ENCODE results near the gene MED23. TPM values are rescaled to one million over a fixed set of nuclear protein-coding genes. Genes with fewer than 3 reads are reported as not detected.

Gene MED23
- total RNA-seq, 6 donors from 2014 or later: 18.1 to 46.2 (median 23.9) TPM

DNA sequence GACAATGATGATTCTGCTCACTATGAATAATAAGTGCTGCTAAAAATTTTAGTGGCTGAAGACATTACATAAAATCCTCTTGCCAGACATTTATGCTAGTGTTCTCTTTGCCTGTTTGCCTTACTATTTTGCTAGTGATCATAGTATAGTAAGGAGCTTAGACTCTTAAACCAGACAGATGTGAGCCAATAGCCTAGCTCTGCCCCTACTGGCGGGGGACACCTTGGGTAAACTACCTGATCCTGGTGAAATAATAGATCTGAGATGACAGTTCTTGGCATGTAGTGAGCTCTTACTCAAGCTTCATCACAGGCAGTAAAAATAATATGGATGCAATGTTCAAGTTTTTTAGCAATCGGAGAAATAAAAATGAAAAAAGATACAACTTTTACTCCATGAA, 27.9 kb upstream of the MED23 start:
- Histone ChIP-seq H3K27ac (no peak overlapping the region), H3K9me3 (no peaks in the 10 kb centered on the region), H3K36me3 (no peaks in the 10 kb centered on the region), H3K4me3 (no peak overlapping the region), H3K27me3 (no peaks in the 10 kb centered on the region), H3K4me1 (peaks cover 0 to 6% (median 1%) of the 10 kb centered on the region in 4 donors)
- DNase-seq: no peak
- ATAC-seq (ENCODE audit: low FRiP score in 2 of 2): no peak
- WGBS, 2 donors: 95 to 98% methylated on average over 2 of the region's 2 CpGs
- no peak for TF ChIP-seq POLR2A (IDR thresholded peaks at IDR 0.05)
- TF ChIP-seq POLR2AphosphoS5 (IDR thresholded peaks at IDR 0.05): no peak
- TF ChIP-seq, protein P1, sequence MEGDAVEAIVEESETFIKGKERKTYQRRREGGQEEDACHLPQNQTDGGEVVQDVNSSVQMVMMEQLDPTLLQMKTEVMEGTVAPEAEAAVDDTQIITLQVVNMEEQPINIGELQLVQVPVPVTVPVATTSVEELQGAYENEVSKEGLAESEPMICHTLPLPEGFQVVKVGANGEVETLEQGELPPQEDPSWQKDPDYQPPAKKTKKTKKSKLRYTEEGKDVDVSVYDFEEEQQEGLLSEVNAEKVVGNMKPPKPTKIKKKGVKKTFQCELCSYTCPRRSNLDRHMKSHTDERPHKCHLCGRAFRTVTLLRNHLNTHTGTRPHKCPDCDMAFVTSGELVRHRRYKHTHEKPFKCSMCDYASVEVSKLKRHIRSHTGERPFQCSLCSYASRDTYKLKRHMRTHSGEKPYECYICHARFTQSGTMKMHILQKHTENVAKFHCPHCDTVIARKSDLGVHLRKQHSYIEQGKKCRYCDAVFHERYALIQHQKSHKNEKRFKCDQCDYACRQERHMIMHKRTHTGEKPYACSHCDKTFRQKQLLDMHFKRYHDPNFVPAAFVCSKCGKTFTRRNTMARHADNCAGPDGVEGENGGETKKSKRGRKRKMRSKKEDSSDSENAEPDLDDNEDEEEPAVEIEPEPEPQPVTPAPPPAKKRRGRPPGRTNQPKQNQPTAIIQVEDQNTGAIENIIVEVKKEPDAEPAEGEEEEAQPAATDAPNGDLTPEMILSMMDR (IDR thresholded peaks at IDR 0.05): no peak
- TF ChIP-seq EP300 (IDR thresholded peaks at IDR 0.05): no peak

DNA sequence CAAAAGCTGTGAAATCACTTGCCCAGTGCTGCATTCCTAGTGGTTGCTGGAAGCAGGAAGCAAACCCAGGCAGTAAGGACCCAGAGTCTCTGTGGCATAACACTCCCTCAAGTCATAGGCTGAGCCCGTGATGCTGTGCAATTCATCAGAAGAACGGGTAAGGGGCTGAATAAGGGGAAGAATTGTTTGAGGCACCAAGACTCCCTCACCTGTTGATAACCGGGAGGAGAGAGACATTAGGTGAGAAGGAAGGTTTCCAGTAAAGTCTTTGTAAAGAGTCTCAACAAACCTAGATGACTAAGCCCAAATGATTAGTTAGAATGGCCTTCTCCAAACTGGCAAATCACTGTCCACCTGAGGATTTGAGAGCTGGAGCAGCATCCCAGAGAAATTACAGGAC, 27.3 kb upstream of the MED23 start:
- TF ChIP-seq, protein P1 (IDR thresholded peaks at IDR 0.05): no peak
- TF ChIP-seq EP300 (IDR thresholded peaks at IDR 0.05) (no peak), POLR2AphosphoS5 (IDR thresholded peaks at IDR 0.05) (no peak), POLR2A (IDR thresholded peaks at IDR 0.05) (no peak)
- DNase-seq: no peak

DNA sequence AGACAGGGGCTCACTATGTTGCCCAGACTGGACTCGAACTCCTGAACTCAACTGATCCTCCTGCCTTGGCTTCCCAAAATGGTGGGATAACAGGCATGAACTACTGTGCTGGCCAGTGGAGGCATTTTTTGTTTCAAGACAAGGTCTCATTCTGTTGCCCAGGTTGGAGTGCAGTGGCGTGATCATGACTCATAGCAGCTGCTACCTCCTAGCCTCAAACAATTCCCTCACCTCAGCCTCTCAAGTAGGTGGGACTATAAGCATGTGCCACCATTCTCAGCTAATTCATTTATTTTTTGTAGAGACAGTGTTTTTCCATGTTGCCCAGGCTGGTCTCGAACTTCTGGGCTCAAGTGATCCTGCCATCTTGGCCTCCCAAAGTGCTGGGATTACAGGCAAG, 26.3 kb upstream of the MED23 start:
- Histone ChIP-seq H3K27me3 (no peaks in the 10 kb centered on the region), H3K4me1 (peaks cover 0 to 6% (median 1%) of the 10 kb centered on the region in 4 donors), H3K9me3 (no peaks in the 10 kb centered on the region), H3K27ac (no peak overlapping the region), H3K4me3 (no peak overlapping the region), H3K36me3 (no peaks in the 10 kb centered on the region)
- TF ChIP-seq POLR2A (IDR thresholded peaks at IDR 0.05) (no peak), EP300 (IDR thresholded peaks at IDR 0.05) (no peak), POLR2AphosphoS5 (IDR thresholded peaks at IDR 0.05) (no peak)
- TF ChIP-seq, protein P1 (IDR thresholded peaks at IDR 0.05): no peak
- no peak for ATAC-seq (ENCODE audit: low FRiP score in 2 of 2)
- DNase-seq: no peak
- WGBS, 2 donors: 90 to 95% methylated on average over 3 of the region's 3 CpGs

More for the DNA sequence above, 27.3 kb upstream of the MED23 start:
- Histone ChIP-seq H3K4me1 (peaks cover 0 to 6% (median 1%) of the 10 kb centered on the region in 4 donors), H3K27me3 (no peaks in the 10 kb centered on the region), H3K9me3 (no peaks in the 10 kb centered on the region), H3K36me3 (no peaks in the 10 kb centered on the region), H3K4me3 (no peak overlapping the region), H3K27ac (no peak overlapping the region)
- no peak for ATAC-seq (ENCODE audit: low FRiP score in 2 of 2)
- 96 to 97% methylated on average over 3 of the region's 3 CpGs for WGBS, 2 donors

DNA sequence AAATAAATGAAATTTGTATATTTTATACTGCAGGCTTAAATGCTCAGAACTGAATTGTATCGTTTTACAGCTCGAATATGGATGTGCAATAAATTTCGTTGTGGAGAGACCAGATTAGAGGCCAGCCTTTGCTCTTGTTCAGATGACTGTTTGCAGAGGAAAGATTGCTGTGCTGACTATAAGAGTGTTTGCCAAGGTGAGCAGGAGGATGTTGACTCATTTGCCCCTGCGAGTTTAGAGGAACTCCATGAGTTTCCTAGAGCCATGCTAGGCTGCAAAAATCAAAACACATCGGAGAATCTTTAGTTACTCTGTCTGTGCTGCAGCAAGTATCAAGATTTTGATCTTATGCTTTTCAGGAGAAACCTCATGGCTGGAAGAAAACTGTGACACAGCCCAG, 24.4 kb upstream of the MED23 start:
- Histone ChIP-seq H3K9me3 (no peaks in the 10 kb centered on the region), H3K4me1 (peaks cover 0 to 6% (median 1%) of the 10 kb centered on the region in 4 donors), H3K36me3 (no peaks in the 10 kb centered on the region), H3K4me3 (no peak overlapping the region), H3K27me3 (no peaks in the 10 kb centered on the region), H3K27ac (no peak overlapping the region)
- TF ChIP-seq POLR2A (IDR thresholded peaks at IDR 0.05): no peak
- TF ChIP-seq EP300 (IDR thresholded peaks at IDR 0.05): no peak
- no peak for TF ChIP-seq POLR2AphosphoS5 (IDR thresholded peaks at IDR 0.05)
- TF ChIP-seq, protein P1 (IDR thresholded peaks at IDR 0.05): no peak
- no peak for ATAC-seq (ENCODE audit: low FRiP score in 2 of 2)
- 58 to 63% methylated on average over 5 of the region's 5 CpGs for WGBS, 2 donors
- DNase-seq: no peak

DNA sequence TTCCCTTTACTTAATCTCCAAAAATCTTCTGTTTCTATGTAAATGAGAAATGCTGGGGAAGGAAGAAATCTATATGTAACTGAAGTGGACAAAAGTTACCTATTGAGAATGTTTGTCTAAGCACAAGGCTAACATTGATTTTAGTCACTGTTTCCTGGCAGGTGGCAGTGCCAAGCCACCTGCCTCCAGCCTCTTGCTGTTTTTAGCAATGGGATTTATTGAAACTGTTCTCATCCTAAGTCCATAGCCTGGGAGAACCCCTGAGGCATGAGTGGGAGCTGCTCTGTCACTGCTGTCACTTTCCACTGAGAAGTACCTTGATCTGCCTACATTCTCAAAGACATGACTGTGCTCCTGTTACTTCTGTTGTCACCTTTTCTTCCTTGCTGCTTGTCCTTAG, 23.7 kb upstream of the MED23 start:
- H3K27me3 ChIP-seq: no peaks in the 10 kb centered on the region
- ATAC-seq (ENCODE audit: low FRiP score in 2 of 2) (no peak), DNase-seq (no peak)
- TF ChIP-seq POLR2AphosphoS5 (IDR thresholded peaks at IDR 0.05) (no peak), POLR2A (IDR thresholded peaks at IDR 0.05) (no peak)
- TF ChIP-seq, protein P1 (IDR thresholded peaks at IDR 0.05): no peak
- H3K4me1 ChIP-seq: peaks cover 0 to 6% (median 1%) of the 10 kb centered on the region in 4 donors
- H3K27ac ChIP-seq: no peak overlapping the region
- H3K9me3 ChIP-seq: no peaks in the 10 kb centered on the region
- H3K36me3 ChIP-seq: no peaks in the 10 kb centered on the region
- H3K4me3 ChIP-seq: no peak overlapping the region
